OCI-LY7 (cell line): Measurements from ENCODE around the gene TXN2. TPM values are rescaled to one million over a fixed set of nuclear protein-coding genes. Genes with fewer than 3 reads are reported as not detected.
A peak's percentile ranks its signal among the peaks of the same experiment; 100 is the strongest.

Experiments
- BruUV-seq: library from RNA; stranded (reverse); fragments of 400-500 nt; replicated peaks from 2 replicates; lab custom pipeline; 2021; lab: Mats Ljungman, UMichigan
- CTCF ChIA-PET: fragments of 300-600 bp; sonication (Branson Sonifier 250); formaldehyde crosslinking; loops from one replicate; lab custom pipeline; 2022; ENCODE audit warnings: antibody characterized with exemption; ENCODE audit not compliant: unreplicated experiment; lab: Charles Lee
- POLR2A ChIA-PET: fragments of 300-600 bp; sonication (Branson Sonifier 250); formaldehyde crosslinking; loops from one replicate; lab custom pipeline; 2022; ENCODE audit warnings: antibody characterized with exemption; lab: Charles Lee
- DNase-seq: peaks from one replicate; pipeline ENCODE4 v3.0.0-alpha.2; 2015; ENCODE audit warnings: low spot score
- H2AFZ ChIP-seq: fragments of 200-600 bp; sonication (generic), shearing (Covaris generic); 2 replicates; pipeline ENCODE4 v1.6.1; 2014; ENCODE audit warnings: mild to moderate bottlenecking, antibody characterized with exemption, low read length, moderate library complexity
- H3K27ac ChIP-seq: fragments of 200-600 bp; sonication (generic); 2 replicates; pipeline ENCODE4 v1.5.1; 2014; ENCODE audit warnings: mixed run types, low read depth, mild to moderate bottlenecking, moderate library complexity, low read length, inconsistent platforms; ENCODE audit not compliant: poor library complexity, severe bottlenecking
- H3K36me3 ChIP-seq: fragments of 200-600 bp; sonication (generic); 2 replicates; pipeline ENCODE4 v1.6.1; 2014; ENCODE audit warnings: mild to moderate bottlenecking, antibody characterized with exemption, low read length, moderate library complexity, mixed read lengths; ENCODE audit not compliant: insufficient read depth
- H3K4me1 ChIP-seq: fragments of 200-600 bp; sonication (generic); 2 replicates; pipeline ENCODE4 v1.5.1; 2014; ENCODE audit warnings: mild to moderate bottlenecking, low read length; ENCODE audit not compliant: insufficient read depth, poor library complexity, severe bottlenecking
- H3K4me2 ChIP-seq: fragments of 200-600 bp; sonication (generic); 2 replicates; pipeline ENCODE4 v1.6.1; 2014; ENCODE audit warnings: mild to moderate bottlenecking, low read length
- H3K4me3 ChIP-seq: fragments of 200-600 bp; sonication (generic); 2 replicates; pipeline ENCODE4 v1.5.1; 2014; ENCODE audit warnings: mild to moderate bottlenecking, low read depth, low read length; ENCODE audit not compliant: poor library complexity, severe bottlenecking
- H3K79me2 ChIP-seq: fragments of 200-600 bp; sonication (generic); 2 replicates; pipeline ENCODE4 v1.6.1; 2016; ENCODE audit warnings: low read depth, mild to moderate bottlenecking, low read length, moderate library complexity, mixed read lengths; ENCODE audit not compliant: insufficient read depth
- H3K9me2 ChIP-seq: fragments of 200-600 bp; sonication (generic); 2 replicates; pipeline ENCODE4 v1.6.1; 2016; ENCODE audit warnings: mild to moderate bottlenecking, low read length, mixed read lengths; ENCODE audit not compliant: insufficient read depth
- H3K9me3 ChIP-seq: fragments of 200-600 bp; sonication (generic); 2 replicates; pipeline ENCODE4 v1.6.1; 2014; ENCODE audit warnings: mild to moderate bottlenecking, mixed run types, low read length, mixed read lengths
- H4K20me1 ChIP-seq: fragments of 200-600 bp; sonication (generic); 2 replicates; pipeline ENCODE4 v1.6.1; 2014; ENCODE audit warnings: mild to moderate bottlenecking, antibody characterized with exemption, low read length, moderate library complexity, mixed read lengths; ENCODE audit not compliant: insufficient read depth
- EZH2phosphoT487 ChIP-seq: fragments of 200-600 bp; sonication (generic); IDR thresholded peaks from 2 replicates; pipeline ENCODE4 v1.6.1; 2018; ENCODE audit warnings: low read depth, borderline replicate concordance, mild to moderate bottlenecking, mixed run types, antibody characterized with exemption, low read length, moderate library complexity, mixed read lengths
- intact Hi-C: fragments of 100-400 bp; cut with micrococcal nuclease; formaldehyde crosslinking; loops from one replicate; pipeline ENCODE4 v1.10.0; 2022; ENCODE audit not compliant: unreplicated experiment
- total RNA-seq, 2 experiments: library from RNA; depleted of rRNA in 1 of 2; stranded (reverse); fragments of >200 nt in 1 of 2; shearing (Covaris generic) in 1 of 2; gene quantifications; 2 replicates each; pipeline ENCODE4 v1.2.3, GENCODE V29; 2014 to 2022
- TF ChIP-seq, protein P1 (sequence below): fragments of 200-600 bp; sonication (generic); conservative IDR thresholded peaks from 2 replicates; pipeline ENCODE4 v1.5.1; 2014; ENCODE audit warnings: mild to moderate bottlenecking, antibody characterized with exemption, low read length, moderate library complexity, mixed read lengths

Gene TXN2
- total RNA-seq, 2 experiments from 2014 or later = 33.4 to 94.2 TPM

DNA sequence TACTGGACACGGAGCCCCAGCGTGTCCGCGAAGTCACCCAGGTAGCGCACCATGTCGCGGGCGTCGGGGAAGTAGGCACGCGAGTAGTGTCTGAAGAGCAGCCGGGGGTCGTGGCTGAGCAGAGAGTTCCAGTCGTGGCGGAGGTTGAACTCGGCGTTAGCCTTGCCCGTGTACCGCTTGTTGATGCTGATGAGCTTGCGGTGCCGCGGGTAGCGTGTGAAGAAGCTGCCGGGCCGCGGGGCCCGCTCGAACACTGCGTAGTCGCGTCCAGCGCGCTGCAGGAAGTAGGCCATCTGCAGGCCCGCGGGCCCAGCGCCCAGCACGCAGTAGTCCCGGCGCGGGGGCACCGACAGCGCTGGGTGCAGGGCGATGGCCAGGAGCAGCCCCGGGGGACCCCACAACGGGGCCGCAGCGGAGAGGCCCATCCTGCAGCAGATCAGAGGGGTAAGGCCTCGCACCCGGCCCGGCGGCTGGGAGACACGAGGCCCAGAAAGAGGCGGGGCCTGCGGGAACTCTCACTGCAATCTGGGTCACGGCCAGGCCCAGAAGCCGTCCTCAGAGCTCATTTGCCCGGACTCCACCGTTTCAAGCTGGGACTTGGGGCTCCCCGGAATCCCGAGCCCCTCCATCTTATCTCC is 24.7 kb upstream of the TXN2 start:
- H3K27ac ChIP-seq = peak overlapping the region; percentile 73

DNA sequence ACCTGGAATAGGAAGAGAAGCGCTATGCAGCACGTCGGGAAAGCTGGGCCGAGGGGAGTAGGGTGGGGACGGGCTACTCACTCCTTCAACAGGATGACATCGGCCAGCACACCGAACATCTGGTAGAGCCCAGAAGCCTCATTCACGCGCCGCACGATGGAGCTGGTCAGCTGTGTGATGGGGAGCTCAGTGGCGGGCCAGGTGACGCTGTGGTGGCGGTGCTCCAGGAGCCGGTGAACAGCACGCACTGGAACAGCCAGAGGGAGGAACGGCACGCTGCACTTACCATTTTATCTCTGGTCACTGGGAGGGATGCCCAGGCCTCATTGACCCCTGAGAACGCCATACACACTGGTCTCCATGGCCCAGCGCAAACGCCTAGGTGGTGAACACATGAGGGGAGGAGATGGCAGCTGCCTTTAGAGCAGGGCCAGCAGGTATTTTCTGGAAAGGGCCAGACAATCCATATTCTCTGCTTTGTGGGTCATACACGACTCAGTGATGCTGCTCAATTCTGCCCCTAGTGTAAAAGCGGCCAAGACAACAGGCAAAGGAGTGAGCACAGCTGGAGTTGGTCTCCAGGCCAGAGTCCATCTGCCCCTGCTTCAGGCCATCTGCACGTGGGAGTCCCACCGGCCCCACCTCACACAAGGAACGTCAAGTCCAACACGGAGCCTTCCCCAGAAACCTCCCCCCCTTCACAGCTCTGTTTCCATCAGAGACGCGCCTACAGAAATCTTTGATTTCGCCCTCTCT is 16.6 kb upstream of the TXN2 start:
- no TSS peak for BruUV-seq
- Histone ChIP-seq H3K4me1 (peaks cover 12% of the 10 kb centered on the region), H3K4me2 (no peak overlapping the region), H2AFZ (no peak overlapping the region), H4K20me1 (no peaks in the 10 kb centered on the region), H3K9me2 (no peaks in the 10 kb centered on the region), H3K36me3 (peaks cover 56% of the 10 kb centered on the region), H3K79me2 (no peaks in the 10 kb centered on the region), H3K9me3 (no peaks in the 10 kb centered on the region), H3K4me3 (no peak overlapping the region), H3K27ac (no peak overlapping the region)
- ChIA-PET POLR2A (no interaction called here), CTCF (no interaction called here)
- DNase-seq = no peak
- no peak for TF ChIP-seq EZH2phosphoT487
- TF ChIP-seq, protein P1, sequence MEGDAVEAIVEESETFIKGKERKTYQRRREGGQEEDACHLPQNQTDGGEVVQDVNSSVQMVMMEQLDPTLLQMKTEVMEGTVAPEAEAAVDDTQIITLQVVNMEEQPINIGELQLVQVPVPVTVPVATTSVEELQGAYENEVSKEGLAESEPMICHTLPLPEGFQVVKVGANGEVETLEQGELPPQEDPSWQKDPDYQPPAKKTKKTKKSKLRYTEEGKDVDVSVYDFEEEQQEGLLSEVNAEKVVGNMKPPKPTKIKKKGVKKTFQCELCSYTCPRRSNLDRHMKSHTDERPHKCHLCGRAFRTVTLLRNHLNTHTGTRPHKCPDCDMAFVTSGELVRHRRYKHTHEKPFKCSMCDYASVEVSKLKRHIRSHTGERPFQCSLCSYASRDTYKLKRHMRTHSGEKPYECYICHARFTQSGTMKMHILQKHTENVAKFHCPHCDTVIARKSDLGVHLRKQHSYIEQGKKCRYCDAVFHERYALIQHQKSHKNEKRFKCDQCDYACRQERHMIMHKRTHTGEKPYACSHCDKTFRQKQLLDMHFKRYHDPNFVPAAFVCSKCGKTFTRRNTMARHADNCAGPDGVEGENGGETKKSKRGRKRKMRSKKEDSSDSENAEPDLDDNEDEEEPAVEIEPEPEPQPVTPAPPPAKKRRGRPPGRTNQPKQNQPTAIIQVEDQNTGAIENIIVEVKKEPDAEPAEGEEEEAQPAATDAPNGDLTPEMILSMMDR = 0 out of 2 replicates have a peak, but pooled peaks have one; percentile 22
- intact Hi-C loops = no loop called here

More for the DNA sequence above, 24.7 kb upstream of the TXN2 start:
- TF ChIP-seq EZH2phosphoT487 = no peak
- TF ChIP-seq, protein P1 = no peak
- Histone ChIP-seq H4K20me1 (no peaks in the 10 kb centered on the region), H2AFZ (peak overlapping the region; percentile 78), H3K4me1 (peaks cover 29% of the 10 kb centered on the region), H3K9me2 (no peaks in the 10 kb centered on the region), H3K4me2 (peak overlapping the region; percentile 84), H3K36me3 (peaks cover 41% of the 10 kb centered on the region), H3K9me3 (no peaks in the 10 kb centered on the region), H3K4me3 (peak overlapping the region; percentile 71), H3K79me2 (0 out of 2 replicates have a peak, but pooled peaks cover 7% of the 10 kb centered on the region)
- intact Hi-C loops = no loop called here
- no peak for DNase-seq
- POLR2A ChIA-PET = interaction anchor here (0.6 to 4.2 kb wide), 4 partner anchors 9 to 22 kb away, joined by 3 to 14 read pairs (median 4); no protein-coding TSS in a partner anchor
- BruUV-seq = no TSS peak
- CTCF ChIA-PET = no interaction called here

DNA sequence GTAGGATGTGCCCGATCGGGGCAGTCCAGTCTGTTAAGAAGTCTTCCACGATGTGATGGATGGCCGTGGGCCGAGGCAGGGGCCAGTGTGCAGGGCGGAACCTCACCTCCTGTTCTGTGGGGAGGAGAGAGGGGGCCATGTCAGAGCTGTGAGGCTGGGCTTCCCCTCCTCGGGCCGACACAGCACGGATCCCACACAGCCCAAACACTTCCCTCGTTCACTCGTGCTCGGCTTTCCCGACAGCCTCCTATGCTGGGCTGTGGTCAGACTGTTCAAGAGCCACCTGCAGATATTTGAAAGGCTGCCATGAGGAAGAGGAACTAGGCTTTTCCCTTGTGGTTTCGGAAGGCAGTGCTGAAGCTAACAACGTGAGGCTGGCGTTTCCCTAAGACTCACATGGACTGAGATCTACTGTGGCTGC is 12.3 kb upstream of the TXN2 start:
- intact Hi-C loops = no loop called here
- Histone ChIP-seq H3K27ac (peak overlapping the region; percentile 43), H3K79me2 (no peaks in the 10 kb centered on the region), H3K4me2 (peak overlapping the region; percentile 31), H3K9me3 (no peaks in the 10 kb centered on the region), H3K4me1 (peaks cover 27% of the 10 kb centered on the region), H3K36me3 (peaks cover 77% of the 10 kb centered on the region), H4K20me1 (no peaks in the 10 kb centered on the region), H3K9me2 (no peaks in the 10 kb centered on the region), H3K4me3 (no peak overlapping the region), H2AFZ (no peak overlapping the region)
- no TSS peak for BruUV-seq
- ChIA-PET CTCF (no interaction called here), POLR2A (interaction anchor here (0.6 to 1.3 kb wide), 5 partner anchors 12 to 254 kb away, joined by 3 to 5 read pairs (median 4); partner anchors contain the start of genes APOL2 and TXN2)
- TF ChIP-seq, protein P1 = no peak
- TF ChIP-seq EZH2phosphoT487 = no peak
- DNase-seq = peak; percentile 67
